ENCODE results near the gene NLRP12.
"Not testable (repeated sequence)": the region's sequence is repeated elsewhere in the genome, so short reads cannot be mapped to it uniquely, and the experiment has no call there.

Gene NLRP12

DNA sequence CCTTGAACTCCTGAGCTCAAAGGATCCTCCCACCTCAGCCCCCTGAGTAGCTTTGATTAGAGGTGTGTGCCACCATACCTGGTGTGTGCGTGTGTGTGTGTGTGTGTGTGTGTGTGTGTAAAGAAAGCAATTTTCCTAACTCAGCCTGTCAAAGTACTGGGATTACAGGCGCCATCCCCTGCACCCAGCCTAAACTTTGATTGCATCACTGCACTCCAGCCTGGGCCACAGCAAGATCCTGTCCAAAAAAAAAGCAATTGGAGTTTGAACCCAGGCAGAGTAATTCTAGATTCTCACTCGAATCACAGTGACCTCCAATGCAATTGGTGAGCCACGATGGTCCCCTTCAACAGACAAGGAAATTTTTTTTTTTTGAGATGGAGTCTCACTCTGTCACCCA lies 29.1 kb downstream of the NLRP12 start:
- no peaks in the 10 kb centered on the region for H3K36me3 ChIP-seq (ENCODE audit: control insufficient read depth in 1 of 2, insufficient read depth in 2 of 2, low read length in 2 of 2)
- no peaks in the 10 kb centered on the region for H3K27me3 ChIP-seq (ENCODE audit: low read depth, low read length)
- H3K9me3 ChIP-seq (ENCODE audit: control insufficient read depth in 1 of 2, low read length in 2 of 2): no peaks in the 10 kb centered on the region
- H3K27ac ChIP-seq (ENCODE audit: low read length): no peak overlapping the region
- no peak overlapping the region for H3K4me3 ChIP-seq (ENCODE audit: low read depth in 1 of 2, low read length in 2 of 2)
- H3K4me1 ChIP-seq (ENCODE audit: control insufficient read depth in 1 of 2, insufficient read depth in 2 of 2, low read length in 2 of 2): no peaks in the 10 kb centered on the region

DNA sequence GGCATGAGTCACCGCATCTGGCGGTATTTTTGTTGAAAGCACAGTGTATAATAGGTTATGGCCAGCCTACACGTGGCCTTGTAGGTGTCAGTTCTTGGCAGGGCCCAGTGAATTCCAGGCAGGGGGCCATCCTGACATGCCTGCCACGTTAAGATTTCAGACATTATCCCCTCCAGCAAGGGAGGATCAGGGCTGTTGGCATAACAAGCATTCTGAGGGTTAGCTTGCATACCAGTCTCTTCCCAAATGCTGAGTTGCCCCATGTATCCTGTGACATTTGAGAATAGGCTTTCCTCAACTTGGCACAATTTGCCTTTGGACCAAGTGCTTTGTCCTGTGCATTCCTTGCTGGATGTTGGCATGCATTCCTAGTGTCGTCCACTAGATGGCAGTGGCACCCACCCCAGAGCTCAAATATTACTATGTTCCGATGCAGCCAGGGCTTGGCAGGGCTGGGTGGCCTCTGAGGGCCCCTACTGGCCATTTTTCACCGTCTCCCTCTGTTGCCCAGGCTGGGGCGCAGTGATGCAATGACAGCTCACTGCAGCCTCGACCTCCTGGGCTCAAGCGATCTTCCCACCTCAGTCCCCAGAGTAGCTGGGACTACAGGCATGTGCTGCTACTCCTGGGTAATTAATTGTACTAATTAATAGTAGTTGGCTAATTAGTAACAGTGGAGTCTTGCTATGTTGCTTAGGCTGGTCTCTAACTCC lies 31.2 kb downstream of the NLRP12 start:
- Histone ChIP-seq H3K4me1 (ENCODE audit: control insufficient read depth in 1 of 2, insufficient read depth in 2 of 2, low read length in 2 of 2) (no peaks in the 10 kb centered on the region), H3K4me3 (ENCODE audit: low read depth in 1 of 2, low read length in 2 of 2) (no peak overlapping the region), H3K27ac (ENCODE audit: low read length) (no peak overlapping the region), H3K27me3 (ENCODE audit: low read depth, low read length) (no peaks in the 10 kb centered on the region), H3K9me3 (ENCODE audit: control insufficient read depth in 1 of 2, low read length in 2 of 2) (no peaks in the 10 kb centered on the region), H3K36me3 (ENCODE audit: control insufficient read depth in 1 of 2, insufficient read depth in 2 of 2, low read length in 2 of 2) (no peaks in the 10 kb centered on the region)

DNA sequence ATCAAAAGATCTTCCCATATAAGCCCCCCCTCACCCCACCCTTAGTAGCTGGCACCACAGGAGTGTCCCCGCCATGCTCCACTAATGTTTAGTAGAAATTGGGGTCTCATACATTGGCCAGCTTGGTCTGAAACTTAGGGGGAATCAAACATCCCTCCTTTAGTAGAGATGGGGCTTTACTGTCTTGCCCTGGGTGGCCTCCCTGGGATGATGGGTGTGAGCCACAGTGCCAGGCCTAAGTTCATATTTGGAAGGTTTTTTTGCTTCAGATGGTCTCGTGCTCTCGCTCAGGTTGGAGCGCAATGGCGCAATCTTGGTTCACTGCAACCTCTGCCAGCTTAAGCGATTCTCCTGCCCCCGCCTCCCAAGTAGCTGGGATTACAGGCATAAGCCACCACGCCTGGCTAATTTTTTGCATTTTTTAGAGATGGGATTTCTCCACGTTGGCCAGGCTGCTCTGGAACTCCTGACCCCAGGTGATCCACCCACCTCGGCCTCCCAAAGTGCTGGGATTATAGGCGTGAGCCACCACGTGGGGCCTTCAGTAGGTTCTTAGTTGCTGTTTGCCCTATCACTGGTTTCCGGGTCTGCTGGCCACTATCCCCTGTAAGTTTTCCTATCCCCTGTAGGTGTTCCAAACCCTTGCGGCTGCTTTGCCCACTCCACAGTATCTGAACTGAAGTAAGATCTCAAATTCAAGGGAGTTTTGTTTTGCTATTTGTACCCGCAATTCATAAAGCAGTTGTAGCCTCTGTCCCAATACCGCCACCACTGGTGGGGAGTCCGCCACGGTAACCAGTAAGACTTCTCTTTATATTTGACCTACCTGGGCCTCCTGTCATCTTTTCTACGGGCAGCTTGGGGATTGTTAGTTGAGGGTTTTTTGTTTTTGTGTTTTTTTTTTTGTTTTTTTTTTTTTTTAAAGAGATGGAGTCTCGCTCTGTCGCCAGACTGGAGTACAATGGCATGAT lies 34.1 kb downstream of the NLRP12 start:
- H3K27ac ChIP-seq (ENCODE audit: low read length): no peak overlapping the region
- no peaks in the 10 kb centered on the region for H3K27me3 ChIP-seq (ENCODE audit: low read depth, low read length)
- H3K4me1 ChIP-seq (ENCODE audit: control insufficient read depth in 1 of 2, insufficient read depth in 2 of 2, low read length in 2 of 2): no peaks in the 10 kb centered on the region
- H3K4me3 ChIP-seq (ENCODE audit: low read depth in 1 of 2, low read length in 2 of 2): no peak overlapping the region
- no peaks in the 10 kb centered on the region for H3K9me3 ChIP-seq (ENCODE audit: control insufficient read depth in 1 of 2, low read length in 2 of 2)
- no peaks in the 10 kb centered on the region for H3K36me3 ChIP-seq (ENCODE audit: control insufficient read depth in 1 of 2, insufficient read depth in 2 of 2, low read length in 2 of 2)

DNA sequence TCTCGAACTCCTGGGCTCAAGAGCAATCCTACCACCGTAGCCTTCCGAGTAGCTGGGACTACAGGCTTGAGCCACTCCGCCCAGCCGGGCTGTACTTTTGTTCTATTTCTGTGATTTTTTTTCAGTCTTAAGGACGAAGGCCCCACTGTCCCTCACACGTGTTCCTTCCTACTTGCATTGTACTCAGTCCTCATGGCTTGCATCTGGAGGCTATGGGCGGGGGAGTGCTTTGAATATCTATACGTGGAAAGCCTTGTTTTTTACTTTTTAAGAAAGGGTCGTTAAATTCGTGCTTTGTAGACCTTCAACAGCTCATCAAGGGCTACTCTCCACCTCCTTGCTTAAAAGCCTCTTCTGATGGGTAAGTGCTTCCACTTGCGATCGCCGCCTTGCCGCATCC lies 36.8 kb downstream of the NLRP12 start:
- Histone ChIP-seq H3K9me3 (ENCODE audit: control insufficient read depth in 1 of 2, low read length in 2 of 2) (no peaks in the 10 kb centered on the region), H3K27me3 (ENCODE audit: low read depth, low read length) (no peaks in the 10 kb centered on the region), H3K36me3 (ENCODE audit: control insufficient read depth in 1 of 2, insufficient read depth in 2 of 2, low read length in 2 of 2) (no peaks in the 10 kb centered on the region), H3K27ac (ENCODE audit: low read length) (no peak overlapping the region), H3K4me1 (ENCODE audit: control insufficient read depth in 1 of 2, insufficient read depth in 2 of 2, low read length in 2 of 2) (no peaks in the 10 kb centered on the region), H3K4me3 (ENCODE audit: low read depth in 1 of 2, low read length in 2 of 2) (no peak overlapping the region)

DNA sequence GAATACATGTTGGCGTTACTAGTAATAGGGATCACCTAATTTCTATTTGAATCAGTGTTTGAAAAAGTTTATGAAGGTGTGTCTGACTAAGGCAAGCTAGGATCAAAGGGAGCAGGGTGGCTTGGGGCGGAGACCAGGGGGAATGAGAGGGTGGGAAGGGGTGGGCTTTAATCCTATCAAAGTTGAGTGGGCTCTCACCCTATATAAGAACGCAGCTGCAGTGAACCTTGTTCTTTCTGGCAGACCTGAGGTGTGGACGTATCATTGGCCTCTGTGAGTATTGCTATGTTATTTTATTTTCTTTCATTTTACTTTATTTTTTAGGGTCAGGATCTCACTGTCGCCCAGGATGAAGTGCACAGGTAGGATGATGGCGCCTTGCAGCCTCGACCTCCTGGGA lies 37.4 kb downstream of the NLRP12 start:
- no peaks in the 10 kb centered on the region for H3K4me1 ChIP-seq (ENCODE audit: control insufficient read depth in 1 of 2, insufficient read depth in 2 of 2, low read length in 2 of 2)
- H3K27ac ChIP-seq (ENCODE audit: low read length): no peak overlapping the region
- H3K9me3 ChIP-seq (ENCODE audit: control insufficient read depth in 1 of 2, low read length in 2 of 2): no peaks in the 10 kb centered on the region
- H3K4me3 ChIP-seq (ENCODE audit: low read depth in 1 of 2, low read length in 2 of 2): no peak overlapping the region
- no peaks in the 10 kb centered on the region for H3K27me3 ChIP-seq (ENCODE audit: low read depth, low read length)
- H3K36me3 ChIP-seq (ENCODE audit: control insufficient read depth in 1 of 2, insufficient read depth in 2 of 2, low read length in 2 of 2): no peaks in the 10 kb centered on the region

DNA sequence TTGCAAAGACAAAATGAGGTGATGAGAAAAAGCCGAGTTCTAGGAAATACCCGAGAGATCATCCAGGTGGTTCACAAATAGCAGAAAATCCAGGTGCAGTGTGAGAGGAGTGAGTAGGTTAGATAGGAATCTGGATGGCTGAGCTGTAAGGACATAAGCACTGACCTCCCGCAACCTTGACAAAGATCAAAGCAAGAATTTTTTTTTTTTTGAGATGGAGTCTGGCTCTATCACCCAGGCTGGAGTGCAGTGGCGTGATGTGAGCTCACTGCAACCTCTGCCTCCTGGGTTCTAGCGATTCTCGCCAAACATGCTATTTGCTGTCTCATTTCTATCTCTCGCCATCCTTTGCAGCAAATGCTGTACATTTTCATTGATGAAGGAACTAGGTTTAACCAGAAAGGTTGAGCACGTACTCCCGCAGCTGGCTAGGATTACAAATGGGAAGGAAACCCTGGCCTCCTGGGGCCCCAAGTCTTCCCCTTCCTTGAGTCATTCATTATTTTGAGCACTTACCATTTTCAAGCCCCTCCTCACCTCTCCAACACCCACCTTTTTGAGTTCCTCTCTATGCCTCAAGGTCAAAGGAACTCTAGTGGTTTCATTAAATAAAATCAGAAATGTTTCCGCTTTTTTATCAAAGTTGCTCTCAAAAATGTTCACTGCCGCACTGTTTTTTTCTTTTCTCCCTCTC lies 38.8 kb downstream of the NLRP12 start:
- H3K36me3 ChIP-seq (ENCODE audit: control insufficient read depth in 1 of 2, insufficient read depth in 2 of 2, low read length in 2 of 2): no peaks in the 10 kb centered on the region
- no peaks in the 10 kb centered on the region for H3K9me3 ChIP-seq (ENCODE audit: control insufficient read depth in 1 of 2, low read length in 2 of 2)
- H3K4me1 ChIP-seq (ENCODE audit: control insufficient read depth in 1 of 2, insufficient read depth in 2 of 2, low read length in 2 of 2): no peaks in the 10 kb centered on the region
- no peaks in the 10 kb centered on the region for H3K27me3 ChIP-seq (ENCODE audit: low read depth, low read length)
- no peak overlapping the region for H3K4me3 ChIP-seq (ENCODE audit: low read depth in 1 of 2, low read length in 2 of 2)
- no peak overlapping the region for H3K27ac ChIP-seq (ENCODE audit: low read length)

DNA sequence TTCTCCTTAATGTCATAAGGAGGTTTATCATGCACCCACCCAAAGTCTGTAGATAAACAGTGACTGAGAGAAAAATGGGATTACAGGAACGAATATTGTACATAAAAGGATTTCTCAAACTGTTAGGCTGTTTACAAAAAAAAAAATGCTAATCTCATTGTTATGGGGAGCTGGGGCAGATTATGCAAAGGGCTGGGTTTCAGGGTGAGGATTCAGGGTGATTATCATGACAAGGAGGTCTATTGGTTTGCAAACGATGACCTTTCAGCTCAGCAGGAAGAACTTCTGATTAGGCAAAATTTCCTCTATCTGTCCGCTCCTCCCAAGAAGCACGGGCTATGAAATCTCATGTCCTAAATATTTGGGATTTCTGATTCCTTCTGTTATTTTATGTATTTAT lies 41.4 kb downstream of the NLRP12 start:
- no peaks in the 10 kb centered on the region for H3K36me3 ChIP-seq (ENCODE audit: control insufficient read depth in 1 of 2, insufficient read depth in 2 of 2, low read length in 2 of 2)
- no peak overlapping the region for H3K4me3 ChIP-seq (ENCODE audit: low read depth in 1 of 2, low read length in 2 of 2)
- H3K27me3 ChIP-seq (ENCODE audit: low read depth, low read length): no peaks in the 10 kb centered on the region
- no peaks in the 10 kb centered on the region for H3K9me3 ChIP-seq (ENCODE audit: control insufficient read depth in 1 of 2, low read length in 2 of 2)
- H3K4me1 ChIP-seq (ENCODE audit: control insufficient read depth in 1 of 2, insufficient read depth in 2 of 2, low read length in 2 of 2): no peaks in the 10 kb centered on the region
- no peak overlapping the region for H3K27ac ChIP-seq (ENCODE audit: low read length)

DNA sequence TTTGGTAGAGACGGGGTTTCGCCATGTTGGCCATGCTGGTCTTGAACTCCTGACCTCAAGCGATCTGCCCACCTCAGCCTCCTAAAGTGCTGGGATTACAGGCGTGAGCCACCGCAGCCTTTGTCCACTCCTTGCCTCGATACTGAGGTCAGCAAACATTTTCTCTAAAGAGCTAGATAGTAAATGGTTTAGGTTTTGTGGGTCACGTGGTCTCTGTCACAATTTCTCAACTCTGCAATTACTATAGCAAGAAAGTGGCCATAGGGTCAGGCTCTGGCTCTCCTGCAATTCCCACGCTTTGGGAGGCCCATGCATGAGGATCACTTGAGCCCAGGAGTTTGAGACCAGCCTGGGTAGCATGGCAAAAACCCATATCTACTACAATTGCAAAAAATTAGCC lies 42.8 kb downstream of the NLRP12 start:
- H3K36me3 ChIP-seq (ENCODE audit: control insufficient read depth in 1 of 2, insufficient read depth in 2 of 2, low read length in 2 of 2); H3K4me1 ChIP-seq (ENCODE audit: control insufficient read depth in 1 of 2, insufficient read depth in 2 of 2, low read length in 2 of 2); H3K27me3 ChIP-seq (ENCODE audit: low read depth, low read length); H3K27ac ChIP-seq (ENCODE audit: low read length); H3K9me3 ChIP-seq (ENCODE audit: control insufficient read depth in 1 of 2, low read length in 2 of 2); H3K4me3 ChIP-seq (ENCODE audit: low read depth in 1 of 2, low read length in 2 of 2): not testable (repeated sequence)

DNA sequence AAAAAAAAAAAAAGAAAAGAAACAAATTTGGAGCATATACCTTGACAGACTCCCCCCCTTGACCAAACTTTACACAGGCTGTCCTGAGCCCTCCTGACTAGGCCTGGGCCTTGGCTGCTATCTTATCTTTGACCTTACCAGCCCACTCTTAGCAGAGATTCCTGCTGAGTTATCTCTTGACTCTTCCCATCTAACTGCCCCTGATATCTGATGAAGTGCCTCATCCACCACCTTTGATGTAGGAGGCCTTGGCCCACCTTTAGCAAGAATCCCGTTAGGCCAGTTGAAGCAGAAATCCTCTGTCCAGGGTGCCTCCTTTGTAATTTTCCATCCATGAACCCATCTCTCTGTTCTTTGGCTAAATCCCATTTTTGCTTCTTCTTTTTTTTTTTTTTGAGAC lies 43.6 kb downstream of the NLRP12 start:
- Histone ChIP-seq H3K4me3 (ENCODE audit: low read depth in 1 of 2, low read length in 2 of 2) (no peak overlapping the region), H3K36me3 (ENCODE audit: control insufficient read depth in 1 of 2, insufficient read depth in 2 of 2, low read length in 2 of 2) (no peaks in the 10 kb centered on the region), H3K4me1 (ENCODE audit: control insufficient read depth in 1 of 2, insufficient read depth in 2 of 2, low read length in 2 of 2) (no peaks in the 10 kb centered on the region), H3K9me3 (ENCODE audit: control insufficient read depth in 1 of 2, low read length in 2 of 2) (no peaks in the 10 kb centered on the region), H3K27me3 (ENCODE audit: low read depth, low read length) (no peaks in the 10 kb centered on the region), H3K27ac (ENCODE audit: low read length) (no peak overlapping the region)

DNA sequence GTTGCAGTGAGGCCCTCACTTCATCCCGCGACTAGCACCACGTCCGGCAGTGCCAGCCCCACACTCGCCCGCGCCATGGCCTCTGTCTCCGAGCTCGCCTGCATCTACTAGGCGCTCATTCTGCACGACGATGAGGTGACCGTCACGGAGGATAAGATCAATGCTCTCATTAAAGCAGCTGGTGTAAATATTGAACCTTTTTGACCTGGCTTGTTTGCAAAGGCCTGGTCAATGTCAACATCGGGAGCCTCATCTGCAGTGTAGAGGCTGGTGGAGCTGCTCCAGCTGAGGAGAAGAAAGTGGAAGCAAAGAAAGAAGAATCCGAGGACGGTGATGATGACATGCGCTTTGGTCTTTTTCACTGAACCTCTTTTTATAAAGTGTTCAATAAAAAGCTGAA lies 48.6 kb downstream of the NLRP12 start:
- no peaks in the 10 kb centered on the region for H3K4me1 ChIP-seq (ENCODE audit: control insufficient read depth in 1 of 2, insufficient read depth in 2 of 2, low read length in 2 of 2)

DNA sequence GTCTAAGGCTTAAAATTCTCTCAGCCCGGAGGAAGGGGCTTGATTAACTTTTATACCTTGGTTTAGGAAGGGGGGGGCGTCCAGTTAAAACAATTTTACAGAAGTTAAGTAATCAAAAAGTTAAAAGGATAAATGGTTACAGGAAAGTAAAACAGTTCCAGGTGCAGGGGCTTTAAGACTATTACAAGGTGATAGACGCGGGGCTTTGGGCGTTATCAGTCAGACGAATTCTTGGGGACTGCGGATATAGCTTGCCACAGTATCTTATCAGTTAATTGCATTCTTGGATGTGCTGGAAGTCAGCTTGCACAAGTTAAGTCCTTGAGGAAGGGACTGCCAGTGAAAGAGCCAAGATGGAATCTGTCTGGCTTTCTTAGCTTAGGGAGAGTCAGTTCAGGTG lies 49.6 kb downstream of the NLRP12 start:
- not testable (repeated sequence) for H3K27me3 ChIP-seq (ENCODE audit: low read depth, low read length); H3K4me3 ChIP-seq (ENCODE audit: low read depth in 1 of 2, low read length in 2 of 2); H3K4me1 ChIP-seq (ENCODE audit: control insufficient read depth in 1 of 2, insufficient read depth in 2 of 2, low read length in 2 of 2); H3K36me3 ChIP-seq (ENCODE audit: control insufficient read depth in 1 of 2, insufficient read depth in 2 of 2, low read length in 2 of 2); H3K27ac ChIP-seq (ENCODE audit: low read length); H3K9me3 ChIP-seq (ENCODE audit: control insufficient read depth in 1 of 2, low read length in 2 of 2)

More for the DNA sequence above, 48.6 kb downstream of the NLRP12 start:
- Histone ChIP-seq H3K36me3 (ENCODE audit: control insufficient read depth in 1 of 2, insufficient read depth in 2 of 2, low read length in 2 of 2) (no peaks in the 10 kb centered on the region), H3K27me3 (ENCODE audit: low read depth, low read length) (no peaks in the 10 kb centered on the region), H3K27ac (ENCODE audit: low read length) (no peak overlapping the region), H3K9me3 (ENCODE audit: control insufficient read depth in 1 of 2, low read length in 2 of 2) (no peaks in the 10 kb centered on the region), H3K4me3 (ENCODE audit: low read depth in 1 of 2, low read length in 2 of 2) (no peak overlapping the region)

All from muscle layer of duodenum (tissue), 2 donors.